ENCODE results near the gene ADCY3.

Gene ADCY3

DNA sequence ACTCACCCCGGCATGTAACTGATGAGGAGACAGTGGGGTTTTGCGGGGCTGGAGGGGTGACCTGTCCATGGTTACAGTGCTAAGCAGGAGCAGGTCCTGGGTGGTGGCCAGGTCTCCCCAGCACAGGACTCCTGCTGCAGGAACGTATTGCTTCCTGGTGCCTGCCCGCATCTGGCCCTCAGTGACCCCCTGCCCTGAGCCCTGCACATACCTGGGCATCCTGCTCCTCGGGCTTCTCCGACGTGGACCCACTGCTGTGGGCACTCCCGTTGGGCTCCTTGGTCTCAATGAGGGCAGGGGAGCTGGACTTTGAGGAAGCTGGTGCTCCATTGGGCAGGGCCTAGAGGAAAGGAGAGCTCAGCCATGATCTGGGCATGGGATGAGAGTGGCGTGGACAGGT is 83.3 kb downstream of the ADCY3 start:
- TF ChIP-seq SIN3A (IDR thresholded peaks at IDR 0.05; ENCODE audit: borderline replicate concordance, insufficient read depth, low read length) (no peak), POLR2AphosphoS5 (IDR thresholded peaks at IDR 0.05; ENCODE audit: low read depth, low read length) (no peak), TAF1 (IDR thresholded peaks at IDR 0.05; ENCODE audit: borderline replicate concordance, insufficient read depth, low read length) (no peak), FOXP2 (optimal IDR thresholded peaks at IDR 0.05; ENCODE audit: borderline replicate concordance, extremely low read depth, extremely low read length, insufficient read depth) (no peak)
- TF ChIP-seq, protein P1, sequence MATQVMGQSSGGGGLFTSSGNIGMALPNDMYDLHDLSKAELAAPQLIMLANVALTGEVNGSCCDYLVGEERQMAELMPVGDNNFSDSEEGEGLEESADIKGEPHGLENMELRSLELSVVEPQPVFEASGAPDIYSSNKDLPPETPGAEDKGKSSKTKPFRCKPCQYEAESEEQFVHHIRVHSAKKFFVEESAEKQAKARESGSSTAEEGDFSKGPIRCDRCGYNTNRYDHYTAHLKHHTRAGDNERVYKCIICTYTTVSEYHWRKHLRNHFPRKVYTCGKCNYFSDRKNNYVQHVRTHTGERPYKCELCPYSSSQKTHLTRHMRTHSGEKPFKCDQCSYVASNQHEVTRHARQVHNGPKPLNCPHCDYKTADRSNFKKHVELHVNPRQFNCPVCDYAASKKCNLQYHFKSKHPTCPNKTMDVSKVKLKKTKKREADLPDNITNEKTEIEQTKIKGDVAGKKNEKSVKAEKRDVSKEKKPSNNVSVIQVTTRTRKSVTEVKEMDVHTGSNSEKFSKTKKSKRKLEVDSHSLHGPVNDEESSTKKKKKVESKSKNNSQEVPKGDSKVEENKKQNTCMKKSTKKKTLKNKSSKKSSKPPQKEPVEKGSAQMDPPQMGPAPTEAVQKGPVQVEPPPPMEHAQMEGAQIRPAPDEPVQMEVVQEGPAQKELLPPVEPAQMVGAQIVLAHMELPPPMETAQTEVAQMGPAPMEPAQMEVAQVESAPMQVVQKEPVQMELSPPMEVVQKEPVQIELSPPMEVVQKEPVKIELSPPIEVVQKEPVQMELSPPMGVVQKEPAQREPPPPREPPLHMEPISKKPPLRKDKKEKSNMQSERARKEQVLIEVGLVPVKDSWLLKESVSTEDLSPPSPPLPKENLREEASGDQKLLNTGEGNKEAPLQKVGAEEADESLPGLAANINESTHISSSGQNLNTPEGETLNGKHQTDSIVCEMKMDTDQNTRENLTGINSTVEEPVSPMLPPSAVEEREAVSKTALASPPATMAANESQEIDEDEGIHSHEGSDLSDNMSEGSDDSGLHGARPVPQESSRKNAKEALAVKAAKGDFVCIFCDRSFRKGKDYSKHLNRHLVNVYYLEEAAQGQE (IDR thresholded peaks at IDR 0.05; ENCODE audit: insufficient read depth in 1 of 2, low read depth in 2 of 2, low read length in 2 of 2) = no peak

DNA sequence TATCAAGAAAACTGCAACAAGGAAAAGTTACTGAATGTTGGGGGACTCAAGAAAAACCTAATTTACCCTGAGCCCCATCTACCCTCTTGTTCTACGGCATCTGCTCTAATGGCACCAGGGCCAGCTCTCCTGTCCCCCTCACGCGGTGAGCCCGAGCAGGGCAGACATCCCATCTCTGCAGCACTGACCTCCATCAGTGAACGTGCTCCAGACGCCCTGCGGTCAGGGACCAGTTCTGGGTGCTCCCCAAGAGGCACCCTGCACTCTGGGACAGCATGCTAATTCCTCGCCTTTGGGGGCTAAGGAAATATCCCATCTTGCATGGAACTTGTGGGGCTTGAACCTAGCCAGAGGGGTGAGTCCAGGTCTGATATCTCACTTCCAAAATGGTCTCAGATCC is 83.8 kb downstream of the ADCY3 start:
- no peak for TF ChIP-seq FOXP2 (optimal IDR thresholded peaks at IDR 0.05; ENCODE audit: borderline replicate concordance, extremely low read depth, extremely low read length, insufficient read depth)
- no peak for TF ChIP-seq TAF1 (IDR thresholded peaks at IDR 0.05; ENCODE audit: borderline replicate concordance, insufficient read depth, low read length)
- no peak for TF ChIP-seq POLR2AphosphoS5 (IDR thresholded peaks at IDR 0.05; ENCODE audit: low read depth, low read length)
- no peak for TF ChIP-seq SIN3A (IDR thresholded peaks at IDR 0.05; ENCODE audit: borderline replicate concordance, insufficient read depth, low read length)
- TF ChIP-seq, protein P1 (IDR thresholded peaks at IDR 0.05; ENCODE audit: insufficient read depth in 1 of 2, low read depth in 2 of 2, low read length in 2 of 2) = no peak

DNA sequence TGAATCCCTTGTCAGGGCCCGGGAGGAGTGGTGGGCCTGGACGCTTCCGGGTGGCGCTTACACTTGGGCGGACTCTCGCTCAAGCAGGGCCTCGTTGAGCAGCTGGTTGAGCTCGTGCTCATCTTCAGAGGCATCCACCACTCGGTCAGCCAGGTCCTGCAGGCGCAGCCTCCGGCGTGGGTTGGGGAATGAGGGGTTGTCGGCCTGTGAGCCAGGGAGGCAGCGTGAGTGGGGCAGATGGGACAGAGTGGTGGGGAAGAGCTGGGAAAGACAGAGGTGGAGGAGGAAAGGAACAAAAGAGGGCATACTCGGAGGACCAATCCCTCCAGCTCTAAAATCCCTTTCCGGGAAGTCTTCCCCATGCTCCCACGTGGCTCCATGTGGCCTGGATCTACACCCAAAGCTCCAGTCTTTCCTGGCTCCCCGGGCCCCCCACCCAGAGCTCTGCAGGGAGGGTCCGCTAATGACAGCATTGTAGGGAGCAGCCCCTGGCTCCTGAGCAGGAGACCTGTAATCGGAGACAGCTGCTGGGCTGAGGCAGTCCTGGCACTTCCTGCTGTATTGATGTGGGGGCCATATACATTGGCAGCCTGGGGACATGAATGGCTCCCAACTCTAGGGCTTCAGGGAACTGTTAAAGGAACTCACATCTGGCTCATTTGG is 85.2 kb downstream of the ADCY3 start:
- TF ChIP-seq TAF1 (IDR thresholded peaks at IDR 0.05; ENCODE audit: borderline replicate concordance, insufficient read depth, low read length) (no peak), SIN3A (IDR thresholded peaks at IDR 0.05; ENCODE audit: borderline replicate concordance, insufficient read depth, low read length) (no peak), FOXP2 (optimal IDR thresholded peaks at IDR 0.05; ENCODE audit: borderline replicate concordance, extremely low read depth, extremely low read length, insufficient read depth) (no peak), POLR2AphosphoS5 (IDR thresholded peaks at IDR 0.05; ENCODE audit: low read depth, low read length) (no peak)
- TF ChIP-seq, protein P1 (IDR thresholded peaks at IDR 0.05; ENCODE audit: insufficient read depth in 1 of 2, low read depth in 2 of 2, low read length in 2 of 2) = no peak

DNA sequence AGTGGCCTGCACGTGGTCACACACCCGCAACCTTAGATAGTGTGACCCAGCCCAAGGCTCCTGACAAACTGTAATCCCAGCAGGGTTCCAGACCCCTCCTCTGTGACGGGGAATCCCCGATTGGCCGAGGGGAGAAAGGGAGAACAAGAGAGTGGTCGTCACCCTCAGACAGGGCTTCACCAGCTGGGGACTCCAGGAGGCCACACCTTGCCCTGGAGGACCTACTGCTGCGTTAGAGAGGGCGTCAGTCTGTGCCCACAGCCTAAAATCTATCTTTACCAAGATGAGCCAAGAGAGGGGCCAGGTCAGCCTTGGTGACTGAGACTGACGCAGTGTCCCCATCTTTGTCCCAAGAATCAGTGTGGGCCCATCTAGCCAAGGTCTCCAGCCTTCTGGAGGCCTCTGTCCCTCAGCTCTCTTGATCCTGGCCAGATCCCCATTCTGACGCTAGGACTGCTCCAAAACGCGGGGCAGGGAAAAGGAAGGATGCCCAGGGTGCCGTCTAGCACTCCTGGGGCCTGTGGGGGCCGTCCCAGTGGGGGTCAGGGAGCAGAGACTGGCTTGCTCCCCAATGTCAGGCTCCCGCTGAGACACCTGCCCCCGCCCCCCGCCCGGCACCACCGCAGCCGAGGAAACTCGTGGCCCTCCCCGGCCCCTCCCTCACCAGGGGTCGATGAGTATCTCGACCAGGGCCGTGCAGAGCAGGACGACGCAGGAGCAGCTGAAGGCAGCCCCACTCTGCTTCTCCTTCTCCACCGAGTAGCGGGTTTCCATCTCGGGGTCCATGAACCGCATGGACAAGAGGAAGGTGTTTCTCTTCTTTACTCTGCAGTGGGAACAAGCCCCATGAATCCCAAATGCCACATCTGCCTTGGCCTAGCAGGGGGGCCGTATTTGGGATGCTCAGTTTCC is 86.0 kb downstream of the ADCY3 start:
- TF ChIP-seq FOXP2 (optimal IDR thresholded peaks at IDR 0.05; ENCODE audit: borderline replicate concordance, extremely low read depth, extremely low read length, insufficient read depth) (no peak), TAF1 (IDR thresholded peaks at IDR 0.05; ENCODE audit: borderline replicate concordance, insufficient read depth, low read length) (no peak), POLR2AphosphoS5 (IDR thresholded peaks at IDR 0.05; ENCODE audit: low read depth, low read length) (no peak), SIN3A (IDR thresholded peaks at IDR 0.05; ENCODE audit: borderline replicate concordance, insufficient read depth, low read length) (no peak)
- TF ChIP-seq, protein P1 (IDR thresholded peaks at IDR 0.05; ENCODE audit: insufficient read depth in 1 of 2, low read depth in 2 of 2, low read length in 2 of 2) = no peak
